T-helper 22 cell (primary cell): ENCODE results near the gene NFIA.

ENCODE experiments used
- DNase-seq: peaks from one replicate; pipeline ENCODE4 v3.0.0-alpha.2; 2020; ENCODE audit warnings: low read depth

NFIA gene

GRCh38 chr1:61397935-61398334, 315.6 kb downstream of the NFIA start:
- DNase-seq: no peak

GRCh38 chr1:61399199-61399598, 316.8 kb downstream of the NFIA start:
- DNase-seq: no peak

DNA sequence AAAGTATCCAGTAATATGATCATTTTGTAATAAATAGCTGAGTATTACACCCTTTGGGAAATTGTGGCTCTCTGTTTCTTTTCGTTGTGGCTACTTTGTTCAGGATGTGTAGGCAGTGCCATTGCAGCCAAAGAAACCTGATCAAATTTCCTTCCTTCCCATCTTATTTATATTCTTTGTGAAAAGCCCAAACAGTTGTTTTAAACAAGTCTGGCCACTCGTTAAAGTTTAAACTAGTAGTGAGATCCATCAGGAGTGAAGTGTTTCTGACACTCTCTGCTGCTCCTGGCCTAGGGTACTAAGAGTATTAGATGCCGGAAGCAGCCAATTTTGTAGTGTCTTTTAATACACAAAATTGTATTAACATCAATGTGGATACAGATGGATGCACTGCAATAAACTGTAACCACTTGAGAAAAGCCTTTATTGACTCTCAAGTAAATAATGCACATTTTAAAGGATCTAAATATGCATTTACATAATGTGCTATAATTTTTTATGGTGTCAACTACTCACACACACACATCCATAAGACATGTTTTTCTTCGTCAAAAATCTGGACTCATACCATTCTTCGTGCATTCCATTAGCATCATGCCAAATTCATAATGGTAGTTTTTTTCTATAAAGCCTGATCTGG, 317.9 kb downstream of the NFIA start:
- no peak for DNase-seq

DNA sequence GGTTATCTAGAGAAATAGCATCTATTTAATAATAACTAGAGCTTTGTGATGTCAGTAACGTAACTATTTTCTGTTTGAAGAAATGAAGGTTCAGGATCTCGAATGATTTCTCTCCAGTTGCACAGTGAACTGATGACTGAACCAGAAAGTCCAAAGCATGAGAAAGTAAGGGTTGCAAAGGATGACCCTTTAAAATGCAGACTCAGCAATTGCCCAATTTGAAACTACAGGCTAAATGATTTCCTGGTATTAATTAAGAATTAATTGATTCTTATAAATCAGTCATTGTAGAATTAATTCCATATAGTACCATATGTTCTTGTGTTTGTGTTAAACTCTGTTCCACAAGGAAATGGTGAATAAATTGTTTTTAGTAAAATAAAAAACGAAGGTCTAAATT, 318.6 kb downstream of the NFIA start:
- DNase-seq: no peak

GRCh38 chr1:61403679-61404596, 321.6 kb downstream of the NFIA start:
- no peak for DNase-seq

DNA sequence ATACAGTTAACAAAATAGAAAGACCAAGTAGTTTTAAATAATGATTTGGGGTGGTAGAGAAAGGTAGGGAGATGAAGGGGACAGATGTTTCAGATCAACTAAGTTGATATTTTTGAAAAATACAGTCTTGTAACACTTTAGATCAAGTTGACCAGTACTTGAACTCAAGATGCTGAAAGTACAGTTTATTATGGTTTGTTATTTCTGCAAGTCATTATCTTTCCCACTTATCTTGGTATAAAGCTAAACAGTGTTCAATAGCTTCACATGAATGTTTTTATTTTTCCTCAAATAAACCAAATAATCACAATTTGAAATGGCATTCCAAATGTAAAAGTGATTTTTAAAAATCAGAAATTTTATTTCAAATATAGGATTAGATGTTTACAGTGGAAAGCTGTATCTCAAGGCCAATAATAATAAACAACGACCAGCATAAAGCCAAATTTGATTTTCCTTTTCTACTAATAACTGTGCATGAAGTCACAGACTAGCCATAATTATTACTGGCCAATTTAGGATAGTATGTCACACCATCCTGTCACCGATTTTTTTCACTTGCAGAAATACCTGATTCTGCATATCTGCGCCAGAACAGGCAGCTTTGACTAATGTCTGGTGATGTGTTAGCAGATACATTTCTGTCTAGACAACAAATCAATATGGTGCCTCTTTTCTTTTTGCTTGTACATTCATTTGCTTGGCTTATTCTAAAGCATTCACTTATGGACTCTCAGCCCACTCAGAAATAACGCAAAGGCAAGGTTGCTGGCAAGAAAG, 322.4 kb downstream of the NFIA start:
- no peak for DNase-seq

- DNase-seq: no peak
Measured at GRCh38 chr1:61406467-61406866, 324.1 kb downstream of the NFIA start.

DNA sequence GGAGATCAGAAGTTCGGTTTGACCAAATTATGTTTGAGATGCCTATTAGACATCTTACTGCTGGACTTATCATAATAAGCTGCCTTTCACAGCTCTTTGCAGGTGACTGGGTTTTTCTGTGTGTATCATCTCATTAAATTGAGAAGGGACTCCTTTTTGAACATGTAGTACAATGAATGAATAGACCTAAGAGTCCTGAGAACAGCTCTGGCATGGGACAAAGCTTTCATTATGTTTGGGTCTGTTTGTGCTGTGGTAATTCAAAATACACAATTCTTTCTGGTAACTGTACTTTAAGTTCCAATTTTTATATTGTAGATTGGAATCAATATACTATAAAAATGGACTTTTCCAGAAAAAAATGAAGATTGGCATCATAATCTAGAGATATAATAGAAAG, 330.2 kb downstream of the NFIA start:
- DNase-seq: no peak

- no peak for DNase-seq
Measured at GRCh38 chr1:61419196-61419595, 336.8 kb downstream of the NFIA start.

DNA sequence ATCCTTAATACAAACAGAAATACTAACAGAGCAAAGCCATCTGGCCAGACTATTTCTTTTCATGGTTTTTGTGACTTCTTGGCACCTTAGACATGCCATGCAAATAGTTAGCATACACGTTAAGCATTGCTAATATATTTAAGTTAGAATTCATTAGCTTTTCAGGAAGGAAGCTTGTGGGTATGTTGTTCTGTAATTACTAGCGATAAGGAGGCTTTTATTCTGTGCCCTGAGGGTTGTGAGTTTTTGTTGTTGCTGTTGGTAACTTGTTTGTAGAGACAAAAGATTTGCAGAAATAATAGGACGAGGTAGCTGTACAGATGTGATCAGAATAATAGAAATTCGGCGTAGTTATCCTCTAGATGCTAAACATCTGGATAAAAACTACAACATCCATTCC, 337.3 kb downstream of the NFIA start:
- DNase-seq: no peak

DNA sequence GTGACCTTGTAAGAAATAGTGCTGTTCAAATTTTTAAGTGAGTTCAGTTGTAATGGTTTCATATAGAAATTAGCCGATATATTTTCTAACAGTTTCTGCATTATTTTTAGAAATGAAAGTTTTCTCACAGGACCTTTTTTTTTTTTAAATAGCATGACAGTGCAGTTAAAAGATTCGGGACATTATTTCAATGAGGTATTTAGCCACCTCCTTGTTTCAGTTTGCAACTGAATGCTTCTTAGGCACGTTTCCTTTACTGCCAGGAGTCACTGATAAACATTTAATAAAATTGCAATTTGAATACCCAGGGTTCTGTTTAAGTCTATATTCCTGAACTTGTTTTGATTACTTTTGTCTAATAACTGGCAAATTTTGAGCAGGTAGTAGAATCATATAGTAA, 337.9 kb downstream of the NFIA start:
- DNase-seq: no peak

GRCh38 chr1:61420909-61421835, 338.8 kb downstream of the NFIA start:
- no peak for DNase-seq

DNA sequence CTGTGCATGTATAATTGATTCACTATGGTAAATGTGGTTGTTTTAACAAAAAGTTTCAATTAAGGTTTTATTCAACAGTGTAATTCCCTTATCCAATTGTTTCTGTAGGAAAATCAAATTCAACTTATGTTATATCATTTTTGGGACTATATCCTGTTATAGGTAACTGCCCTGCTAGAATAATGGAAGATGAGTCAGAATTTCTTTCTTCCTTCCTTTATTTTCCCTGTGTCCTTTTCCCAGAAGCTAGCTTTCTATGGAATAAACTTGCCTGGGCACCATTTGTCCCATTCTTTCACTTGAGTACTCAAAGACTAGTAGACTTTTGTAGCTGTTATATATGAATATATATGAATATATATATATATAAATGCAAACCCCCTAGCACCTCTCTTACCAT, 341.3 kb downstream of the NFIA start:
- DNase-seq: no peak

DNA sequence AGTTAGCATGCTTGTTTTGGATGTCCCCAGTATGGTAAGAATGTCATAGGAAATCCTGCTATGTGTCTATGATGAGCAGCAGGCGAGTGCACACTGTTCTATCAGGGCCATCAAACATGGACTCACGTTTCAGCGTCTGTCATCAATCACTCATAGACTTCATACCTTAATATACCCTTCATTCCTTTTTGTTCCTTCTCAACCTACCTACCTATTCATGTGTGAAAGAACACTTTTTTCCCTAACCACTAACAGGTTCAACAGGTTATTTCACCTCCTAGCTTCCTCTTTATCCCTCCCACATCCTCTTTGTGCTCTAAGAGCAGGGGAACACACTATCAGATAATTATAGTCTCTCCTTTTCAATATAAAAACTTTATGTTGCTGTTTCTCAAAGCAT, 342.0 kb downstream of the NFIA start:
- no peak for DNase-seq

- no peak for DNase-seq
Measured at GRCh38 chr1:61425040-61425439, 342.7 kb downstream of the NFIA start.

GRCh38 chr1:61426254-61426653, 343.9 kb downstream of the NFIA start:
- no peak for DNase-seq

DNA sequence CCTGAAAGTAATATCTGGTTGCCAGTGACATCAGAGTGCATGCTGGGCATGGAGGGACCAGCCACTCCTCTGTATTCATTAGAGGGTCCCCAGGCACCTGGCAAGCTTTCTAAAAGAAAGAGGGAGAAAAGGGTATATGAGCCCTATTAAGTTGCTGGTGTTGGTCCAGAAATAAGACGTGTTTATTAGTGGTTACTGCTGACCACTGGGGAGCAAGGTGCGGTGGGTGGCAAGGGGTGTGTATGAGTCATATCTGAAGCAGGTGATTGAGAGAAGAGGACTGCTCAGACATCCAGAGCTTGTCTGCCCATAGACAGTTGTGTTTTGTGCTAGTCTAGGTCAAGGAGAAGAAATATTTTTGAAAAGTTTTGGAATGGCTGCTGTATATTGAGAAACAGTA, 344.5 kb downstream of the NFIA start:
- no peak for DNase-seq

GRCh38 chr1:61427510-61427909, 345.1 kb downstream of the NFIA start:
- no peak for DNase-seq

DNA sequence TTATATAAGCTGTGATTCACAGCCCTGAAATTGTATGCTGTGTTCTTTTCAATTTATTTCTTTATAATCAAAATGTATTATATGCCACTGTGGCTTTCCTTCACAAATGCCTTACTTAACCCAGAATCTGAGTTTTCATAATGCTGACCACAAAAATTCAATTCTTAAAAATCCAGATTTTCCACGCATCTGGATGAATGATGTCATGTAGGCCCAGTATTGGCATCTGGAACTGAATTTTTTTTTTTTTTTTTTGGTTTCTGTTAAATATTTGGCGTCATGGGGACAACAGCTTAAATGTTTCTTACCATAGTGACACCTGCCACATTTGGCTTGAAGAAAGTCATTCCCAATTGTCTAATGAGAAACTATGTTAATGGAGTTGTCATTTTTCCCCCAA, 345.8 kb downstream of the NFIA start:
- DNase-seq: no peak

DNA sequence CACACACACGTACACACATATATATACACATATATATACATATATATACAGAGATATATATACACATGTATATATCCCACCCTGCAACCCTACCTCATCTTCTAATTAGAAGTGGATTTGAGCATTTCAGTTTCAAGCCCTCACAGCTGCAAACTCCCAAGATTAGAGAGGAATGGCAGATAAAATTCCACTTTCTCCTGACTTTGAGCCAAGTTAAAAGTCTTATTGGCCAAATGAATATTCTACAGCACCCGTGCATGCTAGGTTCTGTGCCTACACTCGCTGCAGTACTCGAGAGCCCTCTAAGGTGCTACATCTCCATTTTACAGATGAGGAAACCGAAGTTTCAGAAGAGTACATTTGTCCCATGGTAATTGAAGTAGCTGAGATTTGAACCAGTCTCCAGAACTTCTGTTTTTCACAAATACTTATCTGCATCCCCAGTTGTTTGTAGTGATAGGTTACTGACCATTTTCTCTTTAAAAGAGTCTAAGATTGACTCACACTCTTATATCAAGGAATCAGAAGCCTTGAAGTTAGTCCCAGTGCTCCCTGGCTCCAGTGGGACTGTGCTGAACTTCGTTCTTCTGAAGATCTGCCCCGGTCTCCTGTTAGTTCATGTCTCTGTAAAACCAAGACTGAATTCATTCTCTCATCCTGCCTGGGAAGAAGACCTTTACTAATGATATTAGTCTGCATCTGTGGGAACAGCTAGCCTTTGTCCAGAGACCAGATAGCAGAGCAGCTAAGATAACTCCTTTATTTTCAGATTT, 350.4 kb downstream of the NFIA start:
- DNase-seq: no peak

- DNase-seq: no peak
Measured at GRCh38 chr1:61433646-61434045, 351.3 kb downstream of the NFIA start.
